Calu3 (cell line): ENCODE measurements around the gene STX1A. TPM values are rescaled to one million over a fixed set of nuclear protein-coding genes. Genes with fewer than 3 reads are reported as not detected.
"Not testable (repeated sequence)": the region's sequence is repeated elsewhere in the genome, so short reads cannot be mapped to it uniquely, and the experiment has no call there.

Experiments used
- BruUV-seq: library from RNA; stranded (reverse); fragments of 400-500 nt; replicated peaks from 2 replicates; lab custom pipeline; 2021; lab: Mats Ljungman, UMichigan
- CTCF ChIA-PET: fragments of 300-600 bp; sonication (Branson Sonifier 250); formaldehyde crosslinking; loops from one replicate; lab custom pipeline; 2022; ENCODE audit warnings: antibody characterized with exemption; lab: Charles Lee
- DNase-seq: peaks from one replicate; pipeline ENCODE4 v3.0.0; 2022
- H3K27ac Mint-ChIP-seq: one replicate; pipeline ENCODE4 v1.8.0; 2022; ENCODE audit warnings: mixed read lengths; ENCODE audit not compliant: unreplicated experiment
- H3K27me3 Mint-ChIP-seq: one replicate; pipeline ENCODE4 v1.8.0; 2022; ENCODE audit warnings: mixed read lengths; ENCODE audit not compliant: unreplicated experiment
- H3K36me3 Mint-ChIP-seq: one replicate; pipeline ENCODE4 v1.8.0; 2022; ENCODE audit warnings: mild to moderate bottlenecking, moderate library complexity, mixed read lengths; ENCODE audit not compliant: insufficient read depth, unreplicated experiment
- H3K4me1 Mint-ChIP-seq: one replicate; pipeline ENCODE4 v1.8.0; 2022; ENCODE audit warnings: mild to moderate bottlenecking, low read depth, mixed read lengths; ENCODE audit not compliant: unreplicated experiment
- H3K4me3 Mint-ChIP-seq: one replicate; pipeline ENCODE4 v1.8.0; 2022; ENCODE audit warnings: mild to moderate bottlenecking, low read depth, moderate library complexity, mixed read lengths; ENCODE audit not compliant: unreplicated experiment
- H3K9me3 Mint-ChIP-seq: one replicate; pipeline ENCODE4 v1.8.0; 2022; ENCODE audit warnings: low read depth, mixed read lengths; ENCODE audit not compliant: unreplicated experiment
- CTCF ChIP-seq: fragments of 200-600 bp; IDR thresholded peaks from one replicate; pipeline ENCODE4 v1.8.0; 2022; ENCODE audit warnings: antibody characterized with exemption; ENCODE audit not compliant: unreplicated experiment
- intact Hi-C: fragments of 100-400 bp; cut with micrococcal nuclease; formaldehyde crosslinking; loops from one replicate; pipeline ENCODE4 v1.10.0; 2022; ENCODE audit not compliant: unreplicated experiment
- total RNA-seq: library from RNA; stranded (reverse); gene quantifications from 2 replicates; pipeline ENCODE4 v1.2.3, GENCODE V29; 2022

Gene STX1A
- total RNA-seq, 1 experiment from 2014 or later, result 26.1 TPM

GRCh38 chr7:73716318-73716890 lies 3.1 kb downstream of the STX1A start:
- no TSS peak for BruUV-seq
- Mint-ChIP-seq H3K9me3 (no peaks in the 10 kb centered on the region), H3K4me3 (peak overlapping the region; percentile 49), H3K27ac (peak overlapping the region; percentile 60), H3K36me3 (peaks cover 60% of the 10 kb centered on the region), H3K4me1 (peaks cover 37% of the 10 kb centered on the region), H3K27me3 (no peaks in the 10 kb centered on the region)
- CTCF ChIA-PET, result interaction anchor here (0.5 to 1.1 kb wide), 5 partner anchors 9 to 287 kb away, joined by 3 to 6 read pairs (median 3); no protein-coding TSS in a partner anchor
- TF ChIP-seq CTCF, result no peak
- intact Hi-C loops, result no loop called here
- DNase-seq, result no peak

GRCh38 chr7:73715648-73716317 lies 3.7 kb downstream of the STX1A start:
- intact Hi-C loops, result no loop called here
- no peak for TF ChIP-seq CTCF

GRCh38 chr7:73713319-73713718 lies 6.2 kb downstream of the STX1A start:
- H3K9me3 Mint-ChIP-seq, intact Hi-C loops, H3K27me3 Mint-ChIP-seq, DNase-seq, BruUV-seq, H3K4me3 Mint-ChIP-seq, CTCF ChIA-PET, H3K27ac Mint-ChIP-seq: not testable (repeated sequence)
- Mint-ChIP-seq H3K36me3 (peaks cover 49% of the 10 kb centered on the region), H3K4me1 (peaks cover 37% of the 10 kb centered on the region)

More at GRCh38 chr7:73715648-73716317, 3.7 kb downstream of the STX1A start:
- peak; percentile 87 for DNase-seq
- no TSS peak for BruUV-seq
- H3K4me3 Mint-ChIP-seq, result peak overlapping the region; percentile 49
- H3K36me3 Mint-ChIP-seq, result peaks cover 60% of the 10 kb centered on the region
- no peaks in the 10 kb centered on the region for H3K9me3 Mint-ChIP-seq
- H3K27me3 Mint-ChIP-seq, result no peaks in the 10 kb centered on the region
- H3K4me1 Mint-ChIP-seq, result peaks cover 37% of the 10 kb centered on the region
- CTCF ChIA-PET, result interaction anchor here (0.5 to 1.1 kb wide), 4 partner anchors 9 to 287 kb away, joined by 3 to 6 read pairs (median 4); partner anchors contain the start of gene ABHD11
- peak overlapping the region; percentile 60 for H3K27ac Mint-ChIP-seq

- DNase-seq, result no peak
- intact Hi-C loops, result no loop called here
- TF ChIP-seq CTCF, result no peak
- Mint-ChIP-seq H3K4me1 (peaks cover 33% of the 10 kb centered on the region), H3K36me3 (peaks cover 45% of the 10 kb centered on the region), H3K27me3 (no peaks in the 10 kb centered on the region), H3K9me3 (no peaks in the 10 kb centered on the region), H3K27ac (peak overlapping the region; percentile 67), H3K4me3 (no peak overlapping the region)
- no TSS peak for BruUV-seq
- CTCF ChIA-PET, result no interaction called here
Measured at GRCh38 chr7:73712773-73713172, 6.7 kb downstream of the STX1A start.
